Fibroblast of pulmonary artery (primary cell): Measurements from ENCODE around the gene PPP1R26.
"Not testable (repeated sequence)": the region's sequence is repeated elsewhere in the genome, so short reads cannot be mapped to it uniquely, and the experiment has no call there.

ENCODE experiments used
- DNase-seq: peaks from one replicate; pipeline ENCODE4 v3.0.0-alpha.2; 2010; ENCODE audit warnings: low read depth
- H3K4me3 ChIP-seq: replicated peaks from 2 replicates; pipeline ENCODE4 v1.5.1; 2011; ENCODE audit warnings: low read depth, mild to moderate bottlenecking, control low read depth, low read length, moderate library complexity
- CTCF ChIP-seq: IDR thresholded peaks from 2 replicates; pipeline ENCODE4 v1.5.1; 2011; ENCODE audit warnings: mild to moderate bottlenecking, control low read depth, low read length, inconsistent platforms; ENCODE audit errors: missing control alignments

Gene PPP1R26

GRCh38 chr9:135530146-135530545, 50.6 kb downstream of the PPP1R26 start:
- no peak for DNase-seq
- H3K4me3 ChIP-seq, result no peak overlapping the region
- no peak for TF ChIP-seq CTCF

GRCh38 chr9:135531096-135531495, 51.5 kb downstream of the PPP1R26 start:
- H3K4me3 ChIP-seq, result no peak overlapping the region
- DNase-seq, result no peak
- TF ChIP-seq CTCF, result no peak

GRCh38 chr9:135533113-135533512, 53.5 kb downstream of the PPP1R26 start:
- DNase-seq, result no peak
- no peak overlapping the region for H3K4me3 ChIP-seq
- TF ChIP-seq CTCF, result no peak

GRCh38 chr9:135533674-135534073, 54.1 kb downstream of the PPP1R26 start:
- TF ChIP-seq CTCF, result no peak
- H3K4me3 ChIP-seq, result no peak overlapping the region
- no peak for DNase-seq

GRCh38 chr9:135534192-135534711, 54.7 kb downstream of the PPP1R26 start:
- DNase-seq, H3K4me3 ChIP-seq: not testable (repeated sequence)

GRCh38 chr9:135534826-135535225, 55.2 kb downstream of the PPP1R26 start:
- not testable (repeated sequence) for H3K4me3 ChIP-seq, DNase-seq

GRCh38 chr9:135535631-135536030, 56.0 kb downstream of the PPP1R26 start:
- H3K4me3 ChIP-seq, DNase-seq: not testable (repeated sequence)

- DNase-seq, result peak; percentile 79
- H3K4me3 ChIP-seq, result no peak overlapping the region
- TF ChIP-seq CTCF, result no peak
Observed at GRCh38 chr9:135536216-135536615, 56.6 kb downstream of the PPP1R26 start.
